ENCODE measurements around the gene TAS2R31. TPM values are rescaled to one million over a fixed set of nuclear protein-coding genes. Genes with fewer than 3 reads are reported as not detected.

TAS2R31 gene
- total RNA-seq, 1 experiment from 2014 or later, result 1.7 TPM

- H4K5ac ChIP-seq (ENCODE audit: insufficient read length, low read depth, low read length), result no peak overlapping the region
- no peaks in the 10 kb centered on the region for H4K20me1 ChIP-seq (ENCODE audit: control insufficient read depth, insufficient read depth, insufficient read length)
- H3K9me3 Mint-ChIP-seq, result no peaks in the 10 kb centered on the region; a peak in 2 of 5 replicates
- no peaks in the 10 kb centered on the region for H3K4me1 Mint-ChIP-seq
- H2BK12ac ChIP-seq (ENCODE audit: insufficient read length, low read depth, low read length), result no peak overlapping the region
- no peaks in the 10 kb centered on the region for H3K4me1 ChIP-seq (ENCODE audit: insufficient read depth, low read length)
- no CpG with 5 or more reads among the region's 1 CpG for WGBS (ENCODE audit: extremely low coverage, insufficient read length, low lambda C conversion rate)
- H2BK15ac ChIP-seq (ENCODE audit: low read depth, low read length), result no peak overlapping the region
- no peaks in the 10 kb centered on the region for H3K23me2 ChIP-seq (ENCODE audit: insufficient read length, low read depth, low read length, poor library complexity, severe bottlenecking)
- no peak overlapping the region for H4K91ac ChIP-seq (ENCODE audit: insufficient read length, low read depth, low read length)
- no peak overlapping the region for H3K23ac ChIP-seq (ENCODE audit: insufficient read length, low read depth, low read length)
- no peaks in the 10 kb centered on the region for H3K27me3 ChIP-seq (ENCODE audit: insufficient read depth, low read length)
- H3K79me2 ChIP-seq (ENCODE audit: insufficient read depth, low read length), result 0 out of 2 replicates have a peak, but pooled peaks cover 2% of the 10 kb centered on the region
- no peak overlapping the region for H3K9ac ChIP-seq (ENCODE audit: extremely low read depth, insufficient read length, low read length)
- H4K8ac ChIP-seq (replicated peaks; ENCODE audit: insufficient read length, low read depth, low read length), result no peak overlapping the region
- no peak overlapping the region for H3K56ac ChIP-seq (ENCODE audit: insufficient read length, low read depth, low read length)
- H3K9me3 ChIP-seq (ENCODE audit: control insufficient read depth, low read depth, low read length), result no peaks in the 10 kb centered on the region
- H2BK20ac ChIP-seq (ENCODE audit: low read depth, low read length, poor library complexity, severe bottlenecking), result no peak overlapping the region
- no peak overlapping the region for H2BK120ac ChIP-seq (ENCODE audit: low read depth, low read length, poor library complexity, severe bottlenecking)
- no peak overlapping the region for H3K27ac Mint-ChIP-seq
- DNase-seq, result no peak
- H3K27me3 Mint-ChIP-seq (ENCODE audit: low read depth), result no peaks in the 10 kb centered on the region
- H3K18ac ChIP-seq (ENCODE audit: insufficient read length, low read depth, low read length), result no peak overlapping the region
- no peak overlapping the region for H3K4me3 Mint-ChIP-seq
- no peak overlapping the region for H3K27ac ChIP-seq (ENCODE audit: insufficient read length, low read depth, low read length)
- no peak overlapping the region for H3T11ph ChIP-seq (ENCODE audit: low read length)
- TF ChIP-seq CTCF (conservative IDR thresholded peaks at IDR 0.05), result no peak
- no peak overlapping the region for H2BK5ac ChIP-seq (ENCODE audit: insufficient read length, low read length)
- H3K4ac ChIP-seq (ENCODE audit: low read depth, low read length), result no peak overlapping the region
- no peak overlapping the region for H3K14ac ChIP-seq (ENCODE audit: insufficient read depth, low read length)
- no peak overlapping the region for H2AK5ac ChIP-seq (ENCODE audit: insufficient read length, low read length)
- peaks cover 20 to 29% (median 29%) of the 10 kb centered on the region in 3 experiments for H3K36me3 Mint-ChIP-seq (ENCODE audit: insufficient read depth in 1 of 3, low read depth in 3 of 3)
- no peak overlapping the region for H2AFZ ChIP-seq (ENCODE audit: low read length)
- H3K79me1 ChIP-seq (ENCODE audit: insufficient read depth, low read depth, low read length, poor library complexity, severe bottlenecking), result no peaks in the 10 kb centered on the region
- no peak overlapping the region for H3K4me2 ChIP-seq (ENCODE audit: insufficient read depth, insufficient read length, low read length)
Measured at GRCh38 chr12:11040162-11040561, 9.0 kb upstream of the TAS2R31 start.
